H1 (cell line): ENCODE results near the gene GUCY1B1. TPM values are rescaled to one million over a fixed set of nuclear protein-coding genes. Genes with fewer than 3 reads are reported as not detected.

Experiments used
- CTCF ChIA-PET: fragments of 300-600 bp; sonication (Branson Sonifier 250); formaldehyde crosslinking; loops from one replicate; lab custom pipeline; 2021; ENCODE audit not compliant: partially characterized antibody; lab: Charles Lee
- POLR2A ChIA-PET: fragments of 300-600 bp; sonication (Branson Sonifier 250); formaldehyde crosslinking; loops from one replicate; lab custom pipeline; 2021; ENCODE audit warnings: inconsistent platforms; ENCODE audit not compliant: partially characterized antibody; lab: Charles Lee
- DNase-seq, 2 experiments: peaks; one replicate each; pipeline versions ENCODE4 v3.0.0 to v3.0.0-alpha.2; 2010 to 2022; ENCODE audit warnings: low spot score in 2 of 2, low read depth in 1 of 2, mixed read lengths in 1 of 2
- FAIRE-seq: peaks from 2 replicates; lab custom pipeline; 2011; peaks lifted over from hg19 to GRCh38; lab: Jason Lieb, UNC
- H2AFZ ChIP-seq: 2 replicates; pipeline ENCODE4 v1.8.1; 2012; ENCODE audit warnings: low read length, inconsistent platforms
- H2AK5ac ChIP-seq: 2 replicates; pipeline ENCODE4 v1.6.1; 2013; ENCODE audit warnings: low read depth, low read length
- H2BK120ac ChIP-seq: replicated peaks from 2 replicates; pipeline ENCODE3; 2013; ENCODE audit warnings: low read depth, low read length, inconsistent platforms
- H2BK12ac ChIP-seq: 2 replicates; pipeline ENCODE4 v1.6.1; 2013; ENCODE audit warnings: low read depth, low read length
- H2BK15ac ChIP-seq: 2 replicates; pipeline ENCODE4 v1.6.1; 2013; ENCODE audit warnings: low read length
- H2BK20ac ChIP-seq: 2 replicates; pipeline ENCODE4 v1.6.1; 2013; ENCODE audit warnings: low read length
- H2BK5ac ChIP-seq: 2 replicates; pipeline ENCODE4 v1.6.1; 2013; ENCODE audit warnings: low read depth, low read length
- H3K14ac ChIP-seq: 2 replicates; pipeline ENCODE4 v1.6.1; 2013; ENCODE audit warnings: inconsistent platforms; ENCODE audit not compliant: insufficient read length
- H3K18ac ChIP-seq: 2 replicates; pipeline ENCODE4 v1.6.1; 2013; ENCODE audit warnings: low read length; ENCODE audit errors: extremely low read depth
- H3K23ac ChIP-seq: 2 replicates; pipeline ENCODE4 v1.6.1; 2013; ENCODE audit warnings: inconsistent platforms; ENCODE audit not compliant: insufficient read length
- H3K23me2 ChIP-seq: 2 replicates; pipeline ENCODE4 v1.6.1; 2013; ENCODE audit warnings: low read depth, low read length
- H3K27ac ChIP-seq: 2 replicates; pipeline ENCODE4 v1.6.1; 2011; ENCODE audit warnings: low read depth, low read length, inconsistent platforms
- H3K27me3 ChIP-seq, 4 experiments: replicated peaks in 1 of 4; 1 replicate in 1 of 4; 2 replicates in 3 of 4; pipeline versions ENCODE4 v1.6.1 to v1.8.1; 2011 to 2013; ENCODE audit warnings: low read length in 3 of 4, mild to moderate bottlenecking in 3 of 4, inconsistent platforms in 2 of 4, mixed read lengths in 2 of 4, moderate library complexity in 1 of 4; ENCODE audit not compliant: control insufficient read depth in 3 of 4, insufficient read depth in 3 of 4; ENCODE audit errors: extremely low read depth in 1 of 4
- H3K36me3 ChIP-seq, 4 experiments: 2 replicates each; pipeline versions ENCODE4 v1.6.1 to v1.8.1; 2011 to 2013; ENCODE audit warnings: mild to moderate bottlenecking in 4 of 4, low read length in 3 of 4, moderate library complexity in 2 of 4, control low read depth in 1 of 4, inconsistent platforms in 1 of 4; ENCODE audit not compliant: insufficient read depth in 4 of 4, control insufficient read depth in 2 of 4
- H3K4ac ChIP-seq: replicated peaks from 2 replicates; pipeline ENCODE3; 2013; ENCODE audit warnings: low read length, low read depth, mixed read lengths, inconsistent platforms; ENCODE audit not compliant: insufficient read length
- H3K4me1 ChIP-seq, 4 experiments: replicated peaks in 1 of 4; 1 replicate in 1 of 4; 2 replicates in 3 of 4; pipeline versions ENCODE4 v1.6.1 to v1.8.1; 2011 to 2013; ENCODE audit warnings: low read length in 3 of 4, inconsistent platforms in 2 of 4, mixed read lengths in 1 of 4; ENCODE audit not compliant: insufficient read depth in 4 of 4, control insufficient read depth in 3 of 4
- H3K4me2 ChIP-seq, 2 experiments: 2 replicates each; pipeline versions ENCODE4 v1.6.1 to v1.8.1; 2011 to 2013; ENCODE audit warnings: low read depth in 2 of 2, low read length in 2 of 2, control low read depth in 1 of 2, inconsistent platforms in 1 of 2, mild to moderate bottlenecking in 1 of 2; ENCODE audit not compliant: insufficient read depth in 1 of 2
- H3K4me3 ChIP-seq, 4 experiments: fragments of 200-600, 300-600 bp in 1 of 4; sonication (generic), shearing (Covaris generic), sonication (Bioruptor Twin) in 1 of 4; 2 replicates each; pipeline versions ENCODE4 v1.5.1 to v1.8.1; 2011 to 2016; ENCODE audit warnings: low read length in 4 of 4, low read depth in 3 of 4, control low read depth in 2 of 4, inconsistent platforms in 2 of 4, mild to moderate bottlenecking in 2 of 4, mixed read lengths in 1 of 4, moderate library complexity in 1 of 4; ENCODE audit not compliant: insufficient read depth in 2 of 4; ENCODE audit errors: extremely low read depth in 1 of 4
- H3K56ac ChIP-seq: replicated peaks from 2 replicates; pipeline ENCODE3; 2013; ENCODE audit warnings: low read depth, mild to moderate bottlenecking, mixed read lengths, low read length, inconsistent platforms; ENCODE audit not compliant: insufficient read length
- H3K79me1 ChIP-seq: 2 replicates; pipeline ENCODE4 v1.6.1; 2013; ENCODE audit warnings: low read depth, low read length, control low read depth
- H3K79me2 ChIP-seq, 2 experiments: 2 replicates each; pipeline versions ENCODE4 v1.6.1 to v1.8.1; 2012 to 2013; ENCODE audit warnings: low read length in 2 of 2, mild to moderate bottlenecking in 2 of 2, inconsistent platforms in 1 of 2; ENCODE audit not compliant: insufficient read depth in 2 of 2, control insufficient read depth in 1 of 2
- H3K9ac ChIP-seq, 4 experiments: replicated peaks in 1 of 4; 1 replicate in 1 of 4; 2 replicates in 3 of 4; pipeline versions ENCODE4 v1.6.1 to v1.8.1; 2011 to 2013; ENCODE audit warnings: low read depth in 3 of 4, low read length in 3 of 4, control low read depth in 2 of 4, mild to moderate bottlenecking in 2 of 4, moderate library complexity in 2 of 4, inconsistent platforms in 1 of 4; ENCODE audit errors: extremely low read depth in 1 of 4
- H3K9me3 ChIP-seq, 2 experiments: 2 replicates each; pipeline versions ENCODE4 v1.6.1 to v1.8.1; 2012 to 2013; ENCODE audit warnings: mild to moderate bottlenecking in 2 of 2, moderate library complexity in 2 of 2, control low read depth in 1 of 2, inconsistent platforms in 1 of 2, low read depth in 1 of 2, low read length in 1 of 2, mixed read lengths in 1 of 2; ENCODE audit not compliant: insufficient read depth in 2 of 2
- H4K20me1 ChIP-seq, 2 experiments: replicated peaks in 1 of 2; 2 replicates each; pipeline versions ENCODE3 to v1.8.1; 2011 to 2013; ENCODE audit warnings: inconsistent platforms in 2 of 2, low read length in 2 of 2, mild to moderate bottlenecking in 1 of 2; ENCODE audit not compliant: insufficient read depth in 2 of 2, control insufficient read depth in 1 of 2
- H4K5ac ChIP-seq: 2 replicates; pipeline ENCODE4 v1.6.1; 2013; ENCODE audit warnings: low read length, low read depth, mixed read lengths, inconsistent platforms; ENCODE audit not compliant: insufficient read length
- H4K8ac ChIP-seq: 2 replicates; pipeline ENCODE4 v1.8.0; 2013; ENCODE audit warnings: mild to moderate bottlenecking, moderate library complexity, low read length, inconsistent platforms; ENCODE audit not compliant: insufficient read depth; ENCODE audit errors: extremely low read depth
- H4K91ac ChIP-seq: replicated peaks from 2 replicates; pipeline ENCODE3; 2013; ENCODE audit warnings: low read length, mixed read lengths, inconsistent platforms; ENCODE audit not compliant: insufficient read length
- CHD1 ChIP-seq: IDR thresholded peaks from 2 replicates; pipeline ENCODE4 v1.6.1; 2012; ENCODE audit warnings: low read depth, low read length, improper control_type of control experiment
- HDAC2 ChIP-seq, 2 experiments: fragments of 300-600 bp in 1 of 2; sonication (generic) in 1 of 2; IDR thresholded peaks; 2 replicates each; pipeline ENCODE4 v1.6.1; 2011 to 2012; ENCODE audit warnings: low read depth in 2 of 2, low read length in 2 of 2, mild to moderate bottlenecking in 2 of 2, moderate library complexity in 2 of 2, borderline replicate concordance in 1 of 2, inconsistent platforms in 1 of 2
- RNF2 ChIP-seq: fragments of 200-900, 300-1000 bp; sonication (generic); IDR thresholded peaks from 2 replicates; pipeline ENCODE4 v1.7.1; 2016; ENCODE audit warnings: borderline replicate concordance, low read depth, mild to moderate bottlenecking, antibody characterized with exemption, low read length; ENCODE audit not compliant: poor library complexity, severe bottlenecking; ENCODE audit errors: missing control alignments
- SAP30 ChIP-seq: fragments of 300-600 bp; sonication (generic); IDR thresholded peaks from 2 replicates; pipeline ENCODE4 v1.7.1; 2012; ENCODE audit warnings: low read length, moderate library complexity, mild to moderate bottlenecking, inconsistent platforms; ENCODE audit not compliant: insufficient read depth, insufficient replicate concordance
- SIX5 ChIP-seq: IDR thresholded peaks from 2 replicates; pipeline ENCODE4 v1.6.1; 2011; ENCODE audit warnings: mild to moderate bottlenecking, low read depth, low read length
- SP2 ChIP-seq: IDR thresholded peaks from 2 replicates; pipeline ENCODE4 v1.6.1; 2012; ENCODE audit warnings: mild to moderate bottlenecking, low read length, inconsistent platforms
- SRF ChIP-seq: IDR thresholded peaks from 2 replicates; pipeline ENCODE4 v1.6.1; 2011; ENCODE audit warnings: mild to moderate bottlenecking, low read depth, low read length, moderate library complexity
- SUZ12 ChIP-seq: fragments of 200-600 bp; sonication (generic); IDR thresholded peaks from 2 replicates; pipeline ENCODE4 v1.6.1; 2012; ENCODE audit warnings: mild to moderate bottlenecking, inconsistent platforms, low read length, moderate library complexity, mixed read lengths
- TAF1 ChIP-seq: IDR thresholded peaks from 2 replicates; pipeline ENCODE4 v1.6.1; 2011; ENCODE audit warnings: mild to moderate bottlenecking, low read depth, low read length
- TEAD4 ChIP-seq: IDR thresholded peaks from 2 replicates; pipeline ENCODE4 v1.6.1; 2012; ENCODE audit warnings: low read depth, low read length, inconsistent platforms, mixed read lengths
- polyA plus RNA-seq, 7 experiments: library from polyadenylated mRNA; depleted of rRNA in 3 of 7; stranded (reverse) in 5 of 7; unstranded in 2 of 7; fragments of >200 nt in 5 of 7; fragments of 200-250 nt in 2 of 7; gene quantifications; 1 replicate in 5 of 7; 2 replicates in 1 of 7; 4 replicates in 1 of 7; pipeline versions ENCODE4 v1.2.1 to v1.2.3, GENCODE V29; 2011 to 2013; ENCODE audit warnings: missing spikeins in 2 of 7, mixed read lengths in 2 of 7
- total RNA-seq: library from RNA; stranded (reverse); fragmentation: NEBNext Ultra II Directional; extraction: Animal tissue kit (Norgen Biotek cat#: 25700); gene quantifications from 2 replicates; pipeline ENCODE4 v1.2.1, GENCODE V29; 2021
- TF ChIP-seq, protein P1 (sequence below): IDR thresholded peaks from 2 replicates; pipeline ENCODE4 v1.6.1; 2012; ENCODE audit warnings: low read length, inconsistent platforms

GUCY1B1 gene
- total and polyA plus RNA-seq, 2 of the 8 experiments (the other 6 are each of a cell fraction or from before 2014, with no cell fraction given) = 1.5 to 2.9 TPM

DNA sequence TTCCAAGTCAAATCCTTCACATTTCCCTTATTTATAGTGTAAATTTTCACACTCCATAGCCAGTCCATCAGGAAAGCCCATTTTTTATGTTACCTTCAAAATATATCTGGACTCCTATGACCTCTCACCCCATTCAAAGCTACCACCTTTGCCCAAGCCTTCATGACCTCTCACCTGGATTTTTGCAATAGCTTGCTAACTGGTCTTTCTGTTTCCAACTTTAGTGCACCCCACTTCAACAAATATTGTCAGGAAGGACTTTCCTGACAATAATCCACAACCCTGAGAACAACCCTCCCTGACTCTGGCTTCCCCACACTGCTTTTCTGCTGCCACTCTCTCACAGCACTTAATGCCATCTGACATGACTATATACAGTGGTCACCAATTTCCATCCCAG is 73.8 kb downstream of the GUCY1B1 start:
- Histone ChIP-seq H4K91ac (no peak overlapping the region), H4K8ac (no peak overlapping the region), H3K27ac (no peak overlapping the region), H4K5ac (no peak overlapping the region), H2BK20ac (no peak overlapping the region), H3K4ac (no peak overlapping the region), H3K4me3 (no peak overlapping the region), H2AFZ (no peak overlapping the region), H2BK15ac (no peak overlapping the region), H3K14ac (no peak overlapping the region), H2BK120ac (no peak overlapping the region), H3K18ac (no peak overlapping the region), H4K20me1 (no peaks in the 10 kb centered on the region), H3K9ac (no peak overlapping the region), H3K56ac (no peak overlapping the region), H3K9me3 (no peaks in the 10 kb centered on the region), H3K79me1 (no peaks in the 10 kb centered on the region), H3K4me2 (no peak overlapping the region), H3K36me3 (no peaks in the 10 kb centered on the region), H3K27me3 (no peaks in the 10 kb centered on the region), H2AK5ac (no peak overlapping the region), H2BK12ac (no peak overlapping the region), H3K4me1 (no peaks in the 10 kb centered on the region), H3K23me2 (no peaks in the 10 kb centered on the region; the same call in 1 of the 2 replicates), H3K79me2 (no peaks in the 10 kb centered on the region), H2BK5ac (no peak overlapping the region), H3K23ac (no peak overlapping the region)
- no peak for DNase-seq
- FAIRE-seq = no peak
- CTCF ChIA-PET = interaction anchor here (1.1 to 1.4 kb wide), 2 partner anchors 12 to 45 kb away, joined by 3 read pairs; no protein-coding TSS in a partner anchor
- POLR2A ChIA-PET = no interaction called here
- TF ChIP-seq, protein P1, sequence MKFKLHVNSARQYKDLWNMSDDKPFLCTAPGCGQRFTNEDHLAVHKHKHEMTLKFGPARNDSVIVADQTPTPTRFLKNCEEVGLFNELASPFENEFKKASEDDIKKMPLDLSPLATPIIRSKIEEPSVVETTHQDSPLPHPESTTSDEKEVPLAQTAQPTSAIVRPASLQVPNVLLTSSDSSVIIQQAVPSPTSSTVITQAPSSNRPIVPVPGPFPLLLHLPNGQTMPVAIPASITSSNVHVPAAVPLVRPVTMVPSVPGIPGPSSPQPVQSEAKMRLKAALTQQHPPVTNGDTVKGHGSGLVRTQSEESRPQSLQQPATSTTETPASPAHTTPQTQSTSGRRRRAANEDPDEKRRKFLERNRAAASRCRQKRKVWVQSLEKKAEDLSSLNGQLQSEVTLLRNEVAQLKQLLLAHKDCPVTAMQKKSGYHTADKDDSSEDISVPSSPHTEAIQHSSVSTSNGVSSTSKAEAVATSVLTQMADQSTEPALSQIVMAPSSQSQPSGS = no peak
- TF ChIP-seq TEAD4 (no peak), SRF (no peak), HDAC2 (IDR thresholded peaks at IDR 0.05; ENCODE audit: borderline replicate concordance in 1 of 2, low read depth in 2 of 2, low read length in 2 of 2) (no peak), CHD1 (no peak), SP2 (no peak), RNF2 (no peak), SAP30 (no peak), TAF1 (no peak), SIX5 (no peak), SUZ12 (no peak)
